GM12864 (cell line): ENCODE results near the gene PCNA.

Experiments
- DNase-seq: peaks from one replicate; pipeline ENCODE4 v3.0.0-alpha.2; 2011; ENCODE audit warnings: low read depth
- H3K4me3 ChIP-seq: 2 replicates; pipeline ENCODE4 v1.5.1; 2011; ENCODE audit warnings: mild to moderate bottlenecking, low read depth, low read length, control low read depth
- TF ChIP-seq, protein P1 (sequence below): IDR thresholded peaks from 2 replicates; pipeline ENCODE4 v1.5.1; 2011; ENCODE audit warnings: low read depth, mild to moderate bottlenecking, moderate library complexity, low read length, control low read depth, inconsistent platforms; ENCODE audit errors: missing control alignments

Gene PCNA

DNA sequence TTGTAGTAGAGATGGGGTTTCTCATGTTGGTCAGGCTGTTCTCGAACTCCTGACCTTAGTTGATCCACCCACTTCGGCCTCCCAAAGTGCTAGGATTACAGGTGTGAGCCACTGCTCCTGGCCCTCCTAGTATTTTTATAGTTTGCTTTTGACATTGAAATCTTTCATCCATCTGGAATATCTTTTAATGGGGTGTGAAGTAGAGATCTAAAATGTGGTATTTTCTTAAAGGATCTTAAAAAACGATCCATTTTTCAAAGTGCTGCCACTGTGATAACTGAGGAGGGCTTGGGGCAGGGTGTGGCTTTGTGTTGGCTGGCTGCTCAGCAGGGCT lies 30.1 kb upstream of the PCNA start:
- no peak for DNase-seq
- H3K4me3 ChIP-seq, result no peak overlapping the region
- TF ChIP-seq, protein P1, sequence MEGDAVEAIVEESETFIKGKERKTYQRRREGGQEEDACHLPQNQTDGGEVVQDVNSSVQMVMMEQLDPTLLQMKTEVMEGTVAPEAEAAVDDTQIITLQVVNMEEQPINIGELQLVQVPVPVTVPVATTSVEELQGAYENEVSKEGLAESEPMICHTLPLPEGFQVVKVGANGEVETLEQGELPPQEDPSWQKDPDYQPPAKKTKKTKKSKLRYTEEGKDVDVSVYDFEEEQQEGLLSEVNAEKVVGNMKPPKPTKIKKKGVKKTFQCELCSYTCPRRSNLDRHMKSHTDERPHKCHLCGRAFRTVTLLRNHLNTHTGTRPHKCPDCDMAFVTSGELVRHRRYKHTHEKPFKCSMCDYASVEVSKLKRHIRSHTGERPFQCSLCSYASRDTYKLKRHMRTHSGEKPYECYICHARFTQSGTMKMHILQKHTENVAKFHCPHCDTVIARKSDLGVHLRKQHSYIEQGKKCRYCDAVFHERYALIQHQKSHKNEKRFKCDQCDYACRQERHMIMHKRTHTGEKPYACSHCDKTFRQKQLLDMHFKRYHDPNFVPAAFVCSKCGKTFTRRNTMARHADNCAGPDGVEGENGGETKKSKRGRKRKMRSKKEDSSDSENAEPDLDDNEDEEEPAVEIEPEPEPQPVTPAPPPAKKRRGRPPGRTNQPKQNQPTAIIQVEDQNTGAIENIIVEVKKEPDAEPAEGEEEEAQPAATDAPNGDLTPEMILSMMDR, result no peak

DNA sequence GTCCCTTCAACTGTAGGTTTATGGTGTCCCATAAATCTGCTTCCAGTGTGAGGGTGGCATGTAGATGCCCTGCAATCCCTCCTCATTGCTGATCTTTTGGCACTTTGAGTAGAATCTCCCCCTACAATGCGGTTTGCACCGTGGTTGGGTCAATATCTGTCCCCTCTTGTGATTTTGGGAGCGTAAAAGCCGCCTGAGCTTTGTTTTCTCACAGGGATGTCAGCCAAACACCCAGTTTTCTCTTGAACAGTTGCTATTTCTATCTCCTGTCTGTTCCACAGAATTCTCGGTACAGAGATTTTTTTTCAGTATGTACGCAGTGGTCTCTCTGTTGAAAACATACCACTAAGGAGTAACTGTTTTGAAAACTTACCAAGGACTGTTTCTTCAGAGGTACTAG lies 28.8 kb upstream of the PCNA start:
- no peak overlapping the region for H3K4me3 ChIP-seq
- DNase-seq, result no peak
- TF ChIP-seq, protein P1, result no peak

DNA sequence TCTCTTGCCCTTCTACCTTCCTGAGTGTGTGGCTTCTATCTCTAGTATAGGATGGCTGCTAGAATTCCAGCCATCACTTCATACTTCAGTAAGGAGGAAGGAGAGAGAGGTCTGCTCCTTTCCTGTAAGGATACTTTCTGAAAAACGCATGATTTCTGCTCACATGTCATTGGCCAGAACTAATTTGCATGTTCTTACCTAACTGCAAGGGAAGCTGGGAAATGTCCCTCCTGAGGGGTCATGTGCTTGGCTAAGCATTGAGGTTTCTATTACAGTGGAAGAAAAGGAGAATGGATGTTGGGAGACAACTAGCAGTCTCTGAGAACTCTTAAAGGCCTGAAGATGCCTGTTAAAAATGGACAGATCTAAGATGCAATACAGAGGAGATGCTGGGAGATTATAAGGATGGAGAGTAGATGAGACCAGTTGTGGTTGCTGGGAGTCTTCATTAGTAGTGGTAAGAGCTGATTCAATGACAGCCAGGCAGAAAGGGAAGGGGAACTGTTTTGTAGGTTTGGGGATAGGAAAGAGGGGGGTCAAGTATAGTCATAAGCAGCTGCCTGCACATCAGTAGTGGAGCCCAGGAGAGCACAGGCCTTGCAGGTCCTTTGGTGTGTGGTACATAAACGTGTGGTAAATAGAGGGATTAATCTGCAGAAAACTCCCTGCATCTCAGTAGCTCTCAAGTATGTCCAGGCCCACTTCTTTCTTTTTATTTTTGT lies 27.3 kb upstream of the PCNA start:
- TF ChIP-seq, protein P1, result no peak
- H3K4me3 ChIP-seq, result no peak overlapping the region
- no peak for DNase-seq

DNA sequence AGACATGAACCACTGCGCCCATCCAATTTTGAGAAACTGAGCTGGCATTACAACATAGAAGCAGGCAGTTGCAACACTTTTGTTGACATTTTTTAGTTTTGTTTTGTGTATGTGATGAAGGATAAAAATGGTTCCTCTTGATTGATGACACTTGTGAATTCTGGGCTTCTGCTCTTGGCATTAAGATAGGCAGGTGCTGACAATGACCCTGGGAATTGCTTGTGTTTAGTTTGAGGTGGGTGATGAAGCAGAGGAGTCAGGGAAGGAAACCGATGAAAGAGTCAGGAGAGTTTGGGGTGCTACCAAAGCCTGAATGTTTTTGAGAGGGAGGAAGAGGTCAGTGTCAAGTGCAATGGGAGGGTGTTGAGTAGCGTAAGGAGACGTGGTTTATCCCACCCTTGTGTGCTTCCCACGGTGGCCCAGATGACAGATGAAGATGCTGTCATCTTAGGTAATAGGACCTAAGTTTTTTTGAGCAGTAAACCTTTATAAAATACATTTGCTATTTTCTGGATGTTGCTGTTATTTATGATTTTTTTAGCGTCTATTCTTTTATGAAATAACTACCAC lies 26.4 kb upstream of the PCNA start:
- no peak overlapping the region for H3K4me3 ChIP-seq
- DNase-seq, result no peak
- TF ChIP-seq, protein P1, result no peak

DNA sequence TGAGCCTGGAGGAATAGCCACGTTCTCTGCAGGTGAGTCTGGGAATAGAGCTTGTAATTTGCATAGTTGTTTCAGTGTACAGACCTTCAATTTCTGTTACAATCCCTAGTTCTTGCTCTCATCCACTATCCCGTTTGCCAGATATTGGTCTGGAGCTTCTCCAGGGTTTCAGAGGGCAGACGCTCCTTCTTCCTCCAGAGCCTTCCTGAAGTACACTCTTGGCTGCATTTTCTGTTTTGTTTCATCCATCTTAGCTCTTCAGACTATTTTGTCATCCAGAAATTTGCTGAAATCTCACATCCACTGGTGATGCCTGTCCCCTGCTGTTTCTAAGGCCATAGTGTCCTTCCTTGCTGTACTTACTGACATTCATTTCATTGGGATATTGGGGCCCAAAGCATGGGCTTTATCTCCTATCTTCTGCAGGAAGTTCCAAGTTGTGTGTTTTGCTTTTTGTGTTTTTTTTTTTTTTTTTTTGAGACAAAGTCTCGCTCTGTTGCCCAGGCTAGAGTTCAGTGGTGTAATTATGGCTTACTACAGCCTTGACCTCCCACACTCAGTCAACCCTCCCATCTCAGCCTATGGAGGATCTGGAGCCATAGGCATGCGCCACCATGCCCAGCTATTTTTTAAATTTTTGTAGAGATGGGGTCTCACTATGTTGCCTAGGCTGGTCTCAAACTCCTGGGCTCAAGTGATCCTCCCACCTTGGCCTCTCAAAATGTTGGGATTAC lies 25.8 kb upstream of the PCNA start:
- H3K4me3 ChIP-seq, result no peak overlapping the region
- DNase-seq, result no peak
- TF ChIP-seq, protein P1, result no peak

DNA sequence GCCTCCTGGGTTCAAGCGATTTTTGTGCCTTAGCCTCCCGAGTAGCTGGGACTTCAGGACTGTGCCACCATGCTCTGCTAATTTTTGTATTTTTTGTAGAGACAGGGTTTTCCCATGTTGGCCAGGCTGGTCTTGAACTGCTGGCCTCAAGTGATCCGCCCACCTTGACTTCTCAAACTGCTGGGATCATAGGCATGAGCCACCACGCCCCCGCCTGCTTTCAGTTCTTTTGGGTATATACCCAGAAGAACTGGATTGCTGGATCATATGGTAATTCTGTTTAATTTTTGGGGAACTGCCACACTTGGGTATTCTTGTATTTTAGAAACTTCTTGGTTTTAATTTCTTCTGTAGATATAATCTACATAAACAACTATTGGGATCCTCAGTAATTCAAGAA lies 24.1 kb upstream of the PCNA start:
- DNase-seq, result no peak
- TF ChIP-seq, protein P1, result no peak
- no peak overlapping the region for H3K4me3 ChIP-seq
